Measurements from ENCODE around the gene FAM53A. TPM values are rescaled to one million over a fixed set of nuclear protein-coding genes. Genes with fewer than 3 reads are reported as not detected.

The FAM53A gene
- total RNA-seq, 1 donor from 2014 or later = 4.3 TPM

DNA sequence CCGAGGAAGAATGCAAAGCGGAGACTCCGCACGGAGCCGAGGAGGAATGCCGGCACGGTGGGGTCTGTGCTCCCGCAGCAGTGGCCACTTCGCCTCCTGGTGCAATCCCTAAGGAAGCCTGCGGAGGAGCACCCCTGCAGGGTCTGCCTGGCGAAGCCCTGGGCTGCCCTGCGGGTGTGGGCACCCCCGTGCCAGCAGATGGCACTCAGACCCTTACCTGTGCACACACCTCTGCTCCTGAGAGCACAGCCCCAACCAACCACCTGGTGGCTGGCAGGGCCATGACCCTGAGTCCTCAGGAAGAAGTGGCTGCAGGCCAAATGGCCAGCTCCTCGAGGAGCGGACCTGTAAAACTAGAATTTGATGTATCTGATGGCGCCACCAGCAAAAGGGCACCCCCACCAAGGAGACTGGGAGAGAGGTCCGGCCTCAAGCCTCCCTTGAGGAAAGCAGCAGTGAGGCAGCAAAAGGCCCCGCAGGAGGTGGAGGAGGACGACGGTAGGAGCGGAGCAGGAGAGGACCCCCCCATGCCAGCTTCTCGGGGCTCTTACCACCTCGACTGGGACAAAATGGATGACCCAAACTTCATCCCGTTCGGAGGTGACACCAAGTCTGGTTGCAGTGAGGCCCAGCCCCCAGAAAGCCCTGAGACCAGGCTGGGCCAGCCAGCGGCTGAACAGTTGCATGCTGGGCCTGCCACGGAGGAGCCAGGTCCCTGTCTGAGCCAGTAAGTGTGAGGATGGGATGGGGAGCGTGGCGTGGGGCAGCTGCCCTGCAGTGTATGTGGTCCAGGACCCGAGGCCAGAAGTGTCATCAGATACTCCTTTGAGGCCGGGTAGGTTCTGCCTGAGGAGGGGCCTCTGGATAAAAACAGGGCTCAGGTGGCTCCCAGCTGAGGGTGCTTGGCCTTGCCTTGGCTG, 44.2 kb upstream of the FAM53A start:
- no peak for DNase-seq (ENCODE audit: low read depth, low spot score)
- Mint-ChIP-seq H3K27ac (ENCODE audit: unreplicated experiment) (no peak overlapping the region), H3K4me1 (peaks cover 12% of the 10 kb centered on the region), H3K4me3 (no peak overlapping the region), H3K27me3 (ENCODE audit: low read depth) (no peaks in the 10 kb centered on the region), H3K36me3 (ENCODE audit: low read depth) (peaks cover 18% of the 10 kb centered on the region), H3K9me3 (no peaks in the 10 kb centered on the region)
- TF ChIP-seq, protein P1, sequence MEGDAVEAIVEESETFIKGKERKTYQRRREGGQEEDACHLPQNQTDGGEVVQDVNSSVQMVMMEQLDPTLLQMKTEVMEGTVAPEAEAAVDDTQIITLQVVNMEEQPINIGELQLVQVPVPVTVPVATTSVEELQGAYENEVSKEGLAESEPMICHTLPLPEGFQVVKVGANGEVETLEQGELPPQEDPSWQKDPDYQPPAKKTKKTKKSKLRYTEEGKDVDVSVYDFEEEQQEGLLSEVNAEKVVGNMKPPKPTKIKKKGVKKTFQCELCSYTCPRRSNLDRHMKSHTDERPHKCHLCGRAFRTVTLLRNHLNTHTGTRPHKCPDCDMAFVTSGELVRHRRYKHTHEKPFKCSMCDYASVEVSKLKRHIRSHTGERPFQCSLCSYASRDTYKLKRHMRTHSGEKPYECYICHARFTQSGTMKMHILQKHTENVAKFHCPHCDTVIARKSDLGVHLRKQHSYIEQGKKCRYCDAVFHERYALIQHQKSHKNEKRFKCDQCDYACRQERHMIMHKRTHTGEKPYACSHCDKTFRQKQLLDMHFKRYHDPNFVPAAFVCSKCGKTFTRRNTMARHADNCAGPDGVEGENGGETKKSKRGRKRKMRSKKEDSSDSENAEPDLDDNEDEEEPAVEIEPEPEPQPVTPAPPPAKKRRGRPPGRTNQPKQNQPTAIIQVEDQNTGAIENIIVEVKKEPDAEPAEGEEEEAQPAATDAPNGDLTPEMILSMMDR (conservative IDR thresholded peaks at IDR 0.05) = no peak

DNA sequence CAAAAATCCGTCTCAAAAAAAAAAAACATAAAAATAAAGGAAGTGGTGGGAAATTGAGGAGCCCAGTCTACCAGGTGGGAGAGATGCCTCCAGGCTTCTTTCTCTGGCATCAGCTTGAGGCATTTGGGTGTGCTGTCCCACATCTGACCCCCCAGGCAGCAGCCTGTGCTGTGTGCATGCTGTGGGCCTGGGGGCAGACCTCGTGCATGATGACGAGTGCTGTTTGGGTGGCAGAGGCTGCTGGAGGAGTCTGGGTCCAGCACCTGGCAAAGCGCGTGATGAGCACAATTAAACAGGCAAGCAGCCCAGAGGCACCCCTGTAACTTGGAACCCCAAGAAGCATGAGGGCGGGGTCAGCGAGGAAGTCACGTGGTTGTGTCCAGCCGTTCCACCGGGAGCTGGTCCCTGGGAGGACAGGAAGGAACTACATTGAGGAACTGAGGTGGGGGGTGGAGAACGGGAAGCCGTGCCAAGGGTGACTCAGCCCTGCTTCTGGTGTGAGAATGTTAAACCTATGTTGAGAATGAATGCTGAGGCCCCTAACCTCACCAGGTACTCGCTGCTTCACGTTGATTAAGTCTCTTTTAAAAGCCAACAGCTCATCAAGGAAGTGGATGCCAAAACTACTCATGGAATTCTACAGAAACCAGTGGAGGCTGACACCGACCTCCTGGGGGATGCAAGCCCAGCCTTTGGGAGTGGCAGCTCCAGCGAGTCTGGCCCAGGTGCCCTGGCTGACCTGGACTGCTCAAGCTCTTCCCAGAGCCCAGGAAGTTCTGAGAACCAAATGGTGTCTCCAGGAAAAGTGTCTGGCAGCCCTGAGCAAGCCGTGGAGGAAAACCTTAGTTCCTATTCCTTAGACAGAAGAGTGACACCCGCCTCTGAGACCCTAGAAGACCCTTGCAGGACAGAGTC, 43.3 kb upstream of the FAM53A start:
- H3K27ac Mint-ChIP-seq (ENCODE audit: unreplicated experiment) = no peak overlapping the region
- DNase-seq (ENCODE audit: low read depth, low spot score) = no peak
- H3K4me1 Mint-ChIP-seq = peaks cover 21% of the 10 kb centered on the region
- H3K9me3 Mint-ChIP-seq = no peaks in the 10 kb centered on the region
- peaks cover 15% of the 10 kb centered on the region for H3K36me3 Mint-ChIP-seq (ENCODE audit: low read depth)
- H3K27me3 Mint-ChIP-seq (ENCODE audit: low read depth) = no peaks in the 10 kb centered on the region
- no peak overlapping the region for H3K4me3 Mint-ChIP-seq
- TF ChIP-seq, protein P1 (conservative IDR thresholded peaks at IDR 0.05) = no peak

DNA sequence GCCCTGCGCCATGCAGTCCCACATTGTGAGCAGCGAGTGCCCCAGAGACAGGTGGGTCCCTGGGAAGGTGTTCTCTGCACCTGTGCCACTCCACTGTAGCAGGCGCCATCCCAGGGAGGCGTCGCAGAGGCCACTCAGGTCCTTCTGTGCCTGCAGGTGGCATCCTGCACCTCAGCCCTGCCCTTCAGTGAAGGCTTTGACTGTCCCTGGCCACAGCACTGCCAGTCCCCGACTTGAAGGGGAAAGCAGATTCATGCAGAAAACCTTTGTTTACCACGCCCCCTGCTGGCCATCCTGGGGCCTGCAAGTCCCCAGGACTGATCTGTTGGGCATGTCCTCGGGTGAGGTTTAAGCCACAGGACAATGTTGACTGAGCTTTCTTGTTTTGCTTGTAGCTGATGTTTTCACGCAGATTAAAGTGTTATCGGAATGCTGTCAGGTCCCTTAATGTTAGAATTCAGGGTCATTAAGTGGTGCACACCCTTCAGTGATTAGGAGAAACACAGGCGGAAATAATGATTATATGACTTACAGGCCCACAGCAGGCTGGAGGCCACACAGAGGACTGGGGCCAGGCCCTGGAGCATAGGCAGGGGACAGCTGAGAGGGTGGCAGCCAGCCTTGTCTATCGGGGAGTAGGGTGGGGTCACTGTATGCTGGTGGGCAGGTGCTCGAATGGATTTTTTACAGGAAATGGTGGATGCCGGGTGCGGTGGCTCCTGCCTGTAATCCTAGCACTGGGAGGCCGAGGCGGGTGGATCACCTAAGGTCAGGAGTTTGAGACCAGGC, 42.2 kb upstream of the FAM53A start:
- peak overlapping the region; percentile 73 for H3K4me3 Mint-ChIP-seq
- DNase-seq (ENCODE audit: low read depth, low spot score) = peak; percentile 97
- peaks cover 15% of the 10 kb centered on the region for H3K36me3 Mint-ChIP-seq (ENCODE audit: low read depth)
- H3K9me3 Mint-ChIP-seq = no peaks in the 10 kb centered on the region
- TF ChIP-seq, protein P1 (conservative IDR thresholded peaks at IDR 0.05) = peak; percentile 99
- peaks cover 26% of the 10 kb centered on the region for H3K4me1 Mint-ChIP-seq
- H3K27ac Mint-ChIP-seq (ENCODE audit: unreplicated experiment) = peak overlapping the region; percentile 79
- no peaks in the 10 kb centered on the region for H3K27me3 Mint-ChIP-seq (ENCODE audit: low read depth)

DNA sequence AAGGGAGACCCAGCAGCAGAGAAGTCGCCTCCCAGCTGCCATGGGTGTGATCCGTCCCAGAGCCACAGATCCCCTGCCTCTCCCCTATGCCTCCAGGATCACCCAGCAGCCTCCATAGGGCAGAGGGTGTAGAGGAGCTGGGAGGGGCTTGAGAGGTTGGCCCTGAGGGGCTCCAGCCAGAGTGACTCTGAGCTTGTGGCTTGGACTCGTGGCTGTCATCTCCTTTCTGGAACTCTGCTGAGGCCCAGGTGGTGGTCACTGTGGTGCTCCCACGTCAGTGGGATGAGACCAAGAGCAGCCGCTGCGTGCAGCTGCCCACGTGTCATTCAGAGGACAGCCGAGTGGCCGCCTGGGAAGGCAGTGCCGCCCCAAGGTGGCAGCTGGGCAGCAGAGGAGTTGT, 41.4 kb upstream of the FAM53A start:
- peaks cover 11% of the 10 kb centered on the region for H3K36me3 Mint-ChIP-seq (ENCODE audit: low read depth)
- no peaks in the 10 kb centered on the region for H3K27me3 Mint-ChIP-seq (ENCODE audit: low read depth)
- peak overlapping the region; percentile 76 for H3K4me3 Mint-ChIP-seq
- TF ChIP-seq, protein P1 (conservative IDR thresholded peaks at IDR 0.05) = no peak
- DNase-seq (ENCODE audit: low read depth, low spot score) = no peak
- H3K9me3 Mint-ChIP-seq = no peaks in the 10 kb centered on the region
- H3K27ac Mint-ChIP-seq (ENCODE audit: unreplicated experiment) = no peak overlapping the region
- H3K4me1 Mint-ChIP-seq = peaks cover 26% of the 10 kb centered on the region

Measured in neural crest cell (in vitro differentiated cells).